Kidney (tissue), 14 donors: ENCODE data around the gene CCSER1. TPM values are rescaled to one million over a fixed set of nuclear protein-coding genes. Genes with fewer than 3 reads are reported as not detected.
A peak's percentile ranks its signal among the peaks of the same experiment; 100 is the strongest.

Experiments
- DNase-seq, 5 donors: peaks; one replicate each; pipeline ENCODE4 v3.0.0-alpha.2; 2013 to 2020
- FAIRE-seq: peaks from 2 replicates; lab custom pipeline; 2012; peaks lifted over from hg19 to GRCh38; lab: Jason Lieb, UNC
- H3K27ac ChIP-seq, 2 donors: one replicate each; pipeline ENCODE4 v1.7.0; 2013; ENCODE audit warnings: low read depth in 2 of 2, low read length in 2 of 2, inconsistent platforms in 1 of 2
- H3K27me3 ChIP-seq: one replicate; pipeline ENCODE4 v1.7.1; 2013; ENCODE audit warnings: low read length, inconsistent platforms; ENCODE audit not compliant: control insufficient read depth, insufficient read depth
- H3K36me3 ChIP-seq, 3 donors: one replicate each; pipeline versions ENCODE4 v1.7.0 to v1.7.1; 2013; ENCODE audit warnings: low read length in 3 of 3, control low read depth in 1 of 3, inconsistent platforms in 1 of 3; ENCODE audit not compliant: insufficient read depth in 3 of 3, control insufficient read depth in 2 of 3
- H3K4me1 ChIP-seq, 3 donors: one replicate each; pipeline versions ENCODE4 v1.7.0 to v1.7.1; 2013; ENCODE audit warnings: low read length in 3 of 3, inconsistent platforms in 1 of 3, low read depth in 1 of 3; ENCODE audit not compliant: control insufficient read depth in 2 of 3, insufficient read depth in 2 of 3
- H3K4me3 ChIP-seq, 3 donors: one replicate each; pipeline versions ENCODE4 v1.7.0 to v1.8.1; 2013; ENCODE audit warnings: low read length in 3 of 3, control low read depth in 1 of 3, inconsistent platforms in 1 of 3
- H3K9ac ChIP-seq, 3 donors: one replicate each; pipeline versions ENCODE4 v1.7.0 to v1.7.1; 2013; ENCODE audit warnings: low read length in 3 of 3, control low read depth in 1 of 3, inconsistent platforms in 1 of 3
- H3K9me3 ChIP-seq, 3 donors: one replicate each; pipeline versions ENCODE4 v1.7.0 to v1.7.1; 2013; ENCODE audit warnings: low read length in 3 of 3, control low read depth in 1 of 3, inconsistent platforms in 1 of 3; ENCODE audit not compliant: control insufficient read depth in 2 of 3, insufficient read depth in 1 of 3
- intact Hi-C: fragments of 100-400 bp; cut with DNase I; formaldehyde crosslinking; loops from one replicate; pipeline ENCODE4 v1.11.1; 2022
- polyA plus RNA-seq: library from polyadenylated mRNA; stranded (reverse); fragments of 350-450 nt; fragmentation: Illumina TruSeq; extraction: RNeasy Lipid Tissue Mini Kit (QIAGEN cat#74804); gene quantifications from one replicate; pipeline ENCODE4 v1.2.3, GENCODE V29; 2014; ENCODE audit warnings: low read depth, low replicate concordance; ENCODE audit not compliant: insufficient read depth
- total RNA-seq: library from RNA; stranded (reverse); fragmentation: NEBNext Ultra II Directional; extraction: Animal tissue kit (Norgen Biotek cat#: 25700); gene quantifications from one replicate; pipeline ENCODE4 v1.2.1, GENCODE V29; 2021
- TF ChIP-seq, protein P1 (sequence below): IDR thresholded peaks from 3 replicates; pipeline ENCODE4 v1.5.1; 2012; ENCODE audit warnings: mild to moderate bottlenecking, moderate library complexity, borderline replicate concordance; ENCODE audit not compliant: insufficient read depth; ENCODE audit errors: extremely low read depth
- donor health status: control.
- donor health status: control.
- donor health status: control.
- donor health status: control.
- donor health status: control.
- donor health status: DM: yes; HTN: yes; CAD: no.
- donor health status: Normal renal cell carcinoma (clear cell type).

Gene CCSER1
- total and polyA plus RNA-seq, 2 donors from 2014 or later: 4.2 to 26.8 TPM

DNA sequence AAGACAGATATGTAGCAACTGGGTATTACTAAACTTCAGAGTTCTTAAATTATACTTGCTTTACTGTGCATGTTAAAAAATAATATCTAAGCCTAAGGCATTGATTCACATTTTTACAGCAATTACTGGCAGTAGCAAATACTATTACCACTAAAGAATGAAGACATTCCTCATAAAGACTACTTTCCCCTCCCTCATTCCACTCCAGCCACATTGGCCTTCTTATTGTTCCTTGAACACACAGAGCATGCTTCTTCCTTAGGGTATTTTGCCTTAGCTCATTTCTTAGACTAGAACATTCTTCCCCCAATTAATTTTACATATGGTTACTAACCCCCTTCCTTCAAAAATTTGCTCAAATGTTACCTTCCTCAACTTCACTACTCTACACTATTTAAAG lies 717.0 kb downstream of the CCSER1 start:
- DNase-seq (no peak), FAIRE-seq (no peak)
- no peaks in the 10 kb centered on the region for H3K4me1 ChIP-seq
- intact Hi-C loops: no loop called here
- no peaks in the 10 kb centered on the region for H3K27me3 ChIP-seq
- TF ChIP-seq, protein P1, sequence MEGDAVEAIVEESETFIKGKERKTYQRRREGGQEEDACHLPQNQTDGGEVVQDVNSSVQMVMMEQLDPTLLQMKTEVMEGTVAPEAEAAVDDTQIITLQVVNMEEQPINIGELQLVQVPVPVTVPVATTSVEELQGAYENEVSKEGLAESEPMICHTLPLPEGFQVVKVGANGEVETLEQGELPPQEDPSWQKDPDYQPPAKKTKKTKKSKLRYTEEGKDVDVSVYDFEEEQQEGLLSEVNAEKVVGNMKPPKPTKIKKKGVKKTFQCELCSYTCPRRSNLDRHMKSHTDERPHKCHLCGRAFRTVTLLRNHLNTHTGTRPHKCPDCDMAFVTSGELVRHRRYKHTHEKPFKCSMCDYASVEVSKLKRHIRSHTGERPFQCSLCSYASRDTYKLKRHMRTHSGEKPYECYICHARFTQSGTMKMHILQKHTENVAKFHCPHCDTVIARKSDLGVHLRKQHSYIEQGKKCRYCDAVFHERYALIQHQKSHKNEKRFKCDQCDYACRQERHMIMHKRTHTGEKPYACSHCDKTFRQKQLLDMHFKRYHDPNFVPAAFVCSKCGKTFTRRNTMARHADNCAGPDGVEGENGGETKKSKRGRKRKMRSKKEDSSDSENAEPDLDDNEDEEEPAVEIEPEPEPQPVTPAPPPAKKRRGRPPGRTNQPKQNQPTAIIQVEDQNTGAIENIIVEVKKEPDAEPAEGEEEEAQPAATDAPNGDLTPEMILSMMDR: no peak
- H3K9me3 ChIP-seq: no peaks in the 10 kb centered on the region
- H3K4me3 ChIP-seq: no peak overlapping the region
- no peak overlapping the region for H3K9ac ChIP-seq
- no peak overlapping the region for H3K27ac ChIP-seq
- H3K36me3 ChIP-seq: no peaks in the 10 kb centered on the region

DNA sequence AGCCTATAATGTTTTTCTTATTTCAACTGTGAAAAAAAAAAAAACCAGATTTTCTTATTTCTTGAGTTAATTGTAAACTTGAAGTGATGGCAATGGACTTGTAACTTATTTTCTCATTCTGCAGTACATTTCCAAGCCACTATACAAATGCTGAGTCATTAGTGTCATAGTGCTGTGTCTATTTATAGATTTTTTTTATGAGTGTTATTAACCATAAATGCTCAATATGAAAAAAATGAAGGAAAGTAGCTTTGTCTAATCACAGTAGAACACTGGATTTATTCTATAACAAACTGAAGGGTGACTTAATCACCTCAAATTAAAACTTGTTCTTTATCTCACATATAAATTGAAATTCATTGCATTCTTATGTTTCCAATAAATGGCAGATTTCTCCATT lies 718.6 kb downstream of the CCSER1 start:
- H3K4me1 ChIP-seq: no peaks in the 10 kb centered on the region
- H3K27ac ChIP-seq: no peak overlapping the region
- H3K36me3 ChIP-seq: no peaks in the 10 kb centered on the region
- no peaks in the 10 kb centered on the region for H3K9me3 ChIP-seq
- intact Hi-C loops: no loop called here
- peak; percentile 73 for FAIRE-seq
- H3K9ac ChIP-seq: no peak overlapping the region
- no peaks in the 10 kb centered on the region for H3K27me3 ChIP-seq
- H3K4me3 ChIP-seq: no peak overlapping the region
- DNase-seq: no peak
- TF ChIP-seq, protein P1: no peak

DNA sequence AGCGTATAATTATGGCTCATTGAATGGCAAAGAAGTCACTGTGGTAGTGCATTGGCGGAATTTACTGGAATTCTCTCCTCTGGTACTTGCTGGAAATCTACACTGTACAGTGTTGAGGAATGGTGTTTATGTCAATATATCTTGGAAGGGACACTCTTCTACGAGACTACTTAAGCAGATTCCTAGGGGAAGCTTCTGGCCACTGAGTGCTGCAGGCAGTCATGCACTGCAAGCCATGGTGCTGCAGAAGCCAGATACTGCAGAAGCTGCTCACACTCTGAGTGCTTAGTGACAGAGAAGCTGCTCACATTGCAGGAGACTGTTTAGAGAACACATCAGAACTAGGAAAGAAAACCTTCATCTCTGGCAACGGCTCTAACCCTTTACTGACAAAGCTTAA lies 725.0 kb downstream of the CCSER1 start:
- H3K27me3 ChIP-seq: no peaks in the 10 kb centered on the region
- FAIRE-seq (no peak), DNase-seq (peak in 4 of 5 donors; percentile 23 to 65 (median 43))
- H3K9ac ChIP-seq: no peak overlapping the region
- H3K9me3 ChIP-seq: no peaks in the 10 kb centered on the region
- intact Hi-C loops: no loop called here
- H3K4me3 ChIP-seq: no peak overlapping the region
- no peak overlapping the region for H3K27ac ChIP-seq
- no peaks in the 10 kb centered on the region for H3K4me1 ChIP-seq
- no peaks in the 10 kb centered on the region for H3K36me3 ChIP-seq
- TF ChIP-seq, protein P1: no peak

DNA sequence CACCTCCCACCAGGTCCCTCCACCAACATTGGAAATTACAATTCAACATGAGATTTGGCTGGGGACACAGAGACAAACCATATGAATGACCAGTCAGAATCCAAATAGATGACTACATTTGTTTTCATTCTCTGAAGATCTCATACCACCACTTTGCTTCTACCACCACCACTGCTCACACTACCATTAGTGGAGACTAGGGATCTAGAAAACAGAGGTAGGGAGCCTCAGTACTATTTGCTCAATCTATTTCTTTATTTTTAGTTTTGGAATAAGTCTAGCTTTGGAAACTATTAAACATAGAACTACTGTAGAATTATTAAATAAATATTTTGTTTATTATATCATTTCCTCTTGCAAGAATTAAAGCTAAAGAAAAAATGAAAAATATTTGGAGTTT lies 727.9 kb downstream of the CCSER1 start:
- DNase-seq: peak in 1 of 5 donors; percentile 37
- Histone ChIP-seq H3K9ac (no peak overlapping the region), H3K4me3 (no peak overlapping the region), H3K4me1 (no peaks in the 10 kb centered on the region), H3K36me3 (no peaks in the 10 kb centered on the region), H3K9me3 (no peaks in the 10 kb centered on the region), H3K27ac (no peak overlapping the region), H3K27me3 (no peaks in the 10 kb centered on the region)
- intact Hi-C loops: no loop called here
- peak; percentile 84 for FAIRE-seq
- TF ChIP-seq, protein P1: no peak
